Measurements from ENCODE around the gene CHST11. TPM values are rescaled to one million over a fixed set of nuclear protein-coding genes. Genes with fewer than 3 reads are reported as not detected.

The CHST11 gene
- total and polyA plus RNA-seq, 2 of the 4 experiments (the other 2 are of a cell fraction): 1.4 to 2.7 TPM

- TF ChIP-seq ELK1 (IDR thresholded peaks at IDR 0.05; ENCODE audit: borderline replicate concordance, low read depth, low read length): no peak
These were observed 148.9 kb downstream of the CHST11 start (continued) for GRCh38 chr12:104605685-104606084.

- no peaks in the 10 kb centered on the region for H3K36me3 ChIP-seq (ENCODE audit: control insufficient read depth, insufficient read depth, low read length)
- H3K14ac ChIP-seq (replicated peaks; ENCODE audit: low read depth, low read length): no peak overlapping the region
- H3K4me1 ChIP-seq (ENCODE audit: control insufficient read depth, insufficient read depth, low read length): peaks cover 5% of the 10 kb centered on the region
- dilution Hi-C loops (cut with HindIII; ENCODE audit: low sequenced_read_pairs, unreplicated experiment) (no loop called here), in situ Hi-C loops (cut with MboI; ENCODE audit: low sequenced_read_pairs) (no loop called here), intact Hi-C loops (cut with micrococcal nuclease) (no loop called here)
- no CpG with 5 or more reads among the region's 4 CpGs for WGBS, 2 experiments (ENCODE audit: extremely low coverage in 2 of 2, insufficient read length in 1 of 2)
- no peak overlapping the region for H2BK120ac ChIP-seq (ENCODE audit: low read depth, low read length)
- no peak overlapping the region for H4K91ac ChIP-seq (ENCODE audit: insufficient read depth, low read depth, low read length)
- BruUV-seq (replicated peaks): no TSS peak
- H2AFZ ChIP-seq (replicated peaks; ENCODE audit: low read length, poor library complexity): no peak overlapping the region
- no peak overlapping the region for H3K4ac ChIP-seq (ENCODE audit: low read depth, low read length)
- DNase-seq (no peak), ATAC-seq (ENCODE audit: low read depth) (no peak)
- H3K4me3 ChIP-seq (ENCODE audit: insufficient read depth, low read depth, low read length): no peak overlapping the region
- H2AK5ac ChIP-seq (ENCODE audit: low read depth, low read length): no peak overlapping the region
- H4K8ac ChIP-seq (ENCODE audit: low read depth in 2 of 2, low read length in 2 of 2): no peak overlapping the region
- no peak overlapping the region for H2BK20ac ChIP-seq (ENCODE audit: low read depth, low read length)
- ChIA-PET CTCF (no interaction called here), POLR2A (ENCODE audit: unreplicated experiment) (no interaction called here)
- no peak overlapping the region for H3K56ac ChIP-seq (ENCODE audit: extremely low read depth, insufficient read depth, low read length)
- H4K20me1 ChIP-seq (ENCODE audit: insufficient read depth, low read length): peaks cover 3% of the 10 kb centered on the region; the same call in 1 of the 2 replicates
- no peak overlapping the region for H3K18ac ChIP-seq (ENCODE audit: low read depth, low read length)
- H3K27me3 ChIP-seq (ENCODE audit: control insufficient read depth, insufficient read depth, low read length): no peaks in the 10 kb centered on the region
- no peak overlapping the region for H2BK15ac ChIP-seq (ENCODE audit: low read depth, low read length)
- H3K4me2 ChIP-seq (ENCODE audit: low read depth, low read length): no peak overlapping the region
- H3K27ac ChIP-seq (ENCODE audit: insufficient read depth, low read length): no peak overlapping the region
- peaks cover 0 to 4% of the 10 kb centered on the region in 2 experiments; a peak in 1 of 4 replicates for H3K79me1 ChIP-seq (ENCODE audit: low read depth in 1 of 2, low read length in 2 of 2)
- H2BK5ac ChIP-seq (ENCODE audit: low read depth, low read length, poor library complexity, severe bottlenecking): no peak overlapping the region
- no peak overlapping the region for H2AK9ac ChIP-seq (replicated peaks; ENCODE audit: low read depth, low read length, poor library complexity)
- H3K9me1 ChIP-seq (ENCODE audit: insufficient read depth, low read length): peaks cover 12% of the 10 kb centered on the region
- no peak overlapping the region for H4K5ac ChIP-seq (ENCODE audit: low read depth, low read length)
- no peak overlapping the region for H3K23ac ChIP-seq (ENCODE audit: low read depth, low read length)
- H3K9me3 ChIP-seq (ENCODE audit: control insufficient read depth, insufficient read depth, low read length): no peaks in the 10 kb centered on the region
- H3K9ac ChIP-seq (ENCODE audit: low read depth, low read length): no peak overlapping the region
- TF ChIP-seq ELK1 (IDR thresholded peaks at IDR 0.05; ENCODE audit: borderline replicate concordance, low read depth, low read length): no peak
- no peak for TF ChIP-seq POLR2A (IDR thresholded peaks at IDR 0.05; ENCODE audit: low read depth, low read length)
- TF ChIP-seq CHD1 (IDR thresholded peaks at IDR 0.05; ENCODE audit: low read depth, low read length): no peak
- TF ChIP-seq RAD21 (IDR thresholded peaks at IDR 0.05; ENCODE audit: low read length): no peak
- TF ChIP-seq MXI1 (IDR thresholded peaks at IDR 0.05; ENCODE audit: borderline replicate concordance, low read depth, low read length): no peak
- no peak for TF ChIP-seq CTCF (conservative IDR thresholded peaks at IDR 0.05; ENCODE audit: low read depth, low read length)
- TF ChIP-seq RFX5 (IDR thresholded peaks at IDR 0.05; ENCODE audit: low read depth, low read length): no peak
- TF ChIP-seq FOS (IDR thresholded peaks at IDR 0.05; ENCODE audit: low read depth, low read length): no peak
- no peak for TF ChIP-seq MAZ (IDR thresholded peaks at IDR 0.05; ENCODE audit: borderline replicate concordance, low read depth, low read length)
- no peak for TF ChIP-seq SMC3 (IDR thresholded peaks at IDR 0.05; ENCODE audit: low read depth, low read length)
- no peak for TF ChIP-seq RCOR1 (IDR thresholded peaks at IDR 0.05; ENCODE audit: insufficient replicate concordance, low read length)
- TF ChIP-seq CEBPB (IDR thresholded peaks at IDR 0.05; ENCODE audit: low read depth, low read length): no peak
- no peak for TF ChIP-seq MAFK (IDR thresholded peaks at IDR 0.05; ENCODE audit: low read depth, low read length)
These were observed 152.2 kb downstream of the CHST11 start for GRCh38 chr12:104608998-104609397.
